Lung (tissue), 12 donors: Measurements from ENCODE around the gene FKRP. TPM values are rescaled to one million over a fixed set of nuclear protein-coding genes. Genes with fewer than 3 reads are reported as not detected.

ENCODE experiments used
- ATAC-seq: fragments of 200-7000 bp; cut with Tn5 transposase; one replicate; pipeline ENCODE4 v1.9.1; 2020; ENCODE audit warnings: moderate number of reproducible peaks; ENCODE audit not compliant: insufficient read depth, low FRiP score
- DNase-seq, 3 donors: peaks; one replicate each; pipeline ENCODE4 v3.0.0-alpha.2; 2013 to 2017
- H3K27ac ChIP-seq, 2 donors: one replicate each; pipeline ENCODE4 v1.5.1; 2013; ENCODE audit warnings: mild to moderate bottlenecking in 2 of 2, moderate library complexity in 2 of 2, control low read depth in 1 of 2, inconsistent platforms in 1 of 2, low read depth in 1 of 2, low read length in 1 of 2
- H3K27me3 ChIP-seq, 3 donors: one replicate each; pipeline ENCODE4 v1.5.1; 2013; ENCODE audit warnings: low read length in 2 of 3; ENCODE audit not compliant: control insufficient read depth in 3 of 3, insufficient read depth in 3 of 3
- H3K36me3 ChIP-seq, 4 donors: one replicate each; pipeline ENCODE4 v1.5.1; 2013; ENCODE audit warnings: low read length in 4 of 4, mild to moderate bottlenecking in 1 of 4, moderate library complexity in 1 of 4; ENCODE audit not compliant: control insufficient read depth in 4 of 4, insufficient read depth in 4 of 4
- H3K4me1 ChIP-seq, 5 donors: one replicate each; pipeline ENCODE4 v1.5.1; 2013; ENCODE audit warnings: low read length in 5 of 5, mild to moderate bottlenecking in 2 of 5, moderate library complexity in 1 of 5; ENCODE audit not compliant: control insufficient read depth in 5 of 5, insufficient read depth in 5 of 5
- H3K4me3 ChIP-seq: one replicate; pipeline ENCODE4 v1.5.1; 2013; ENCODE audit warnings: mild to moderate bottlenecking, control low read depth, moderate library complexity
- H3K9ac ChIP-seq, 2 donors: one replicate each; pipeline ENCODE4 v1.5.1; 2013; ENCODE audit warnings: low read length in 2 of 2, control low read depth in 1 of 2; ENCODE audit not compliant: insufficient read depth in 1 of 2
- H3K9me3 ChIP-seq, 4 donors: one replicate each; pipeline ENCODE4 v1.5.1; 2013; ENCODE audit warnings: low read length in 3 of 4, mild to moderate bottlenecking in 1 of 4, moderate library complexity in 1 of 4; ENCODE audit not compliant: control insufficient read depth in 4 of 4, insufficient read depth in 3 of 4
- WGBS, 2 donors: extraction: QIAGEN DNeasy Blood & Tissue Kit; methylation state at CpG; one replicate each; pipeline ENCODE4 v1.1.7; 2013; 5-methylcytosine and 5-hydroxymethylcytosine counted together
- polyA plus RNA-seq, 2 donors: library from polyadenylated mRNA; stranded (reverse); fragments of 200-250 nt; gene quantifications; one replicate each; pipeline ENCODE4 v1.2.1, GENCODE V29; 2013
- total RNA-seq, 2 donors: library from RNA; depleted of rRNA in 1 of 2; stranded (reverse); fragments of >200 nt in 1 of 2; gene quantifications; one replicate each; pipeline ENCODE4 v1.2.1, GENCODE V29; 2014 to 2021
- TF ChIP-seq, protein P1 (sequence below): IDR thresholded peaks from 2 replicates; pipeline ENCODE4 v1.5.1; 2012; ENCODE audit warnings: mild to moderate bottlenecking; ENCODE audit errors: control extremely low read depth, extremely low read depth
- donor health status: control.
- donor health status: control.
- donor health status: Bipolar disorder and iron deficiency.
- donor health status: healthy.
- donor health status: DM: yes; HTN: yes; CAD: no.

The FKRP gene
- total and polyA plus RNA-seq, 4 donors, result 10.8 to 23.9 (median 15.2) TPM

- Histone ChIP-seq H3K9ac (peak overlapping the region; percentile 55 to 70), H3K4me1 (peaks cover 3 to 23% (median 11%) of the 10 kb centered on the region in 5 donors), H3K27ac (peak overlapping the region; percentile 21 to 81), H3K9me3 (no peaks in the 10 kb centered on the region), H3K36me3 (peaks cover 0 to 17% (median 2%) of the 10 kb centered on the region in 4 donors), H3K27me3 (no peaks in the 10 kb centered on the region), H3K4me3 (peak overlapping the region; percentile 63)
- TF ChIP-seq, protein P1, sequence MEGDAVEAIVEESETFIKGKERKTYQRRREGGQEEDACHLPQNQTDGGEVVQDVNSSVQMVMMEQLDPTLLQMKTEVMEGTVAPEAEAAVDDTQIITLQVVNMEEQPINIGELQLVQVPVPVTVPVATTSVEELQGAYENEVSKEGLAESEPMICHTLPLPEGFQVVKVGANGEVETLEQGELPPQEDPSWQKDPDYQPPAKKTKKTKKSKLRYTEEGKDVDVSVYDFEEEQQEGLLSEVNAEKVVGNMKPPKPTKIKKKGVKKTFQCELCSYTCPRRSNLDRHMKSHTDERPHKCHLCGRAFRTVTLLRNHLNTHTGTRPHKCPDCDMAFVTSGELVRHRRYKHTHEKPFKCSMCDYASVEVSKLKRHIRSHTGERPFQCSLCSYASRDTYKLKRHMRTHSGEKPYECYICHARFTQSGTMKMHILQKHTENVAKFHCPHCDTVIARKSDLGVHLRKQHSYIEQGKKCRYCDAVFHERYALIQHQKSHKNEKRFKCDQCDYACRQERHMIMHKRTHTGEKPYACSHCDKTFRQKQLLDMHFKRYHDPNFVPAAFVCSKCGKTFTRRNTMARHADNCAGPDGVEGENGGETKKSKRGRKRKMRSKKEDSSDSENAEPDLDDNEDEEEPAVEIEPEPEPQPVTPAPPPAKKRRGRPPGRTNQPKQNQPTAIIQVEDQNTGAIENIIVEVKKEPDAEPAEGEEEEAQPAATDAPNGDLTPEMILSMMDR, result no peak
- WGBS, 2 donors, result 13 to 16% methylated on average over 8 of the region's 8 CpGs
- DNase-seq (no peak), ATAC-seq (no peak)
These were observed 30.3 kb upstream of the FKRP start for GRCh38 chr19:46715620-46715974.

DNA sequence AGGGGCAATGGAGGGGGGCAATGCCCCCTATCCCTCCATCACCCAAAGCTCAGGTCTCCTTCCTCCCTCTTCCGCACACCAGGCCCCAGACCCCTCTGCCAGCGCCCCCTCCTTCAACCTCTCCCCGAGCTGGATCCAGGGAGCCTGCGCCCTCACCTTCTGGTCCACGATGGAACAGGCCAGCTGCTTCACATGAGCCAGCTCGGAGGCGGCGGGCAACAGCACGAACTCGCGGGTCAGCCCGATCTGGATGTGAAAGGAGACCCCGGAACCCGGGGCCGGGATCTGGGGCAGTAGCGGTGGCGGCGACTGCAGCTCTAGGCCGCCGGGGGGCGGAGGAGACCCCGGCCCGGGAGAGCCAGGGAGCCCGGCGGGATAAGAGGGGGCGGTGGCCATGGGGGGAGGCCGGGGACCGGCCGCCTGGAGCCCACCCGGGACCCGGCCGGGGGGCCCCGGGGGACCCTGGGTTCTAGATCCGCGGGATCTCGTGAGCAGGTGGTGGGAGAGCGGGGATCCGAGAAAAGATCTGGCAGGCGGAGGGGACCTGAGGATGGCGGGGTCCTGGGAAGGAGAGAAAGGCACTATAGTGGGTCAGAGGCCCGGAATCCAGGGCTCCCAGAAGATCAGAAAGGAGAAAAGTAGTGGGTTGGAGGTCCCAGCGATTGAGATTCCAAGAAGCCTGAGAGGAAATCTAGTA lies 29.7 kb upstream of the FKRP start:
- Histone ChIP-seq H3K9me3 (no peaks in the 10 kb centered on the region), H3K36me3 (peaks cover 0 to 17% (median 3%) of the 10 kb centered on the region in 4 donors), H3K4me3 (peak overlapping the region; percentile 63), H3K9ac (peak overlapping the region; percentile 55 to 80), H3K4me1 (peaks cover 3 to 23% (median 11%) of the 10 kb centered on the region in 5 donors), H3K27me3 (no peaks in the 10 kb centered on the region), H3K27ac (peak overlapping the region; percentile 78 to 81)
- 1 to 2% methylated on average over 40 to 42 of the region's 42 CpGs for WGBS, 2 donors
- ATAC-seq (no peak), DNase-seq (peak; percentile 42 to 48 (median 44))
- TF ChIP-seq, protein P1, result no peak

GRCh38 chr19:46716672-46717033 lies 29.2 kb upstream of the FKRP start:
- H3K4me3 ChIP-seq, result peak overlapping the region; percentile 63
- no peaks in the 10 kb centered on the region for H3K27me3 ChIP-seq
- DNase-seq, result no peak
- H3K36me3 ChIP-seq, result peaks cover 0 to 18% (median 6%) of the 10 kb centered on the region in 4 donors
- peak overlapping the region; percentile 78 to 81 for H3K27ac ChIP-seq
- peaks cover 3 to 23% (median 11%) of the 10 kb centered on the region in 5 donors for H3K4me1 ChIP-seq
- no peak for ATAC-seq
- TF ChIP-seq, protein P1, result no peak
- H3K9ac ChIP-seq, result peak overlapping the region; percentile 55 to 80
- 0 to 1% methylated on average over 20 of the region's 20 CpGs for WGBS, 2 donors
- no peaks in the 10 kb centered on the region for H3K9me3 ChIP-seq
